K562 (cell line): ENCODE data around the gene ARHGEF12. TPM values are rescaled to one million over a fixed set of nuclear protein-coding genes. Genes with fewer than 3 reads are reported as not detected.

Experiments used
- ATAC-seq: fragments of 200-7000 bp; cut with Tn5 transposase; 3 replicates; pipeline ENCODE4 v1.9.1; 2020; ENCODE audit warnings: moderate library complexity
- BruUV-seq: library from RNA; stranded (reverse); fragments of 400-500 nt; replicated peaks from 2 replicates; lab custom pipeline; 2021; lab: Mats Ljungman, UMichigan
- CTCF ChIA-PET: fragments of 300-600 bp; formaldehyde crosslinking; extraction: SDS; loops from one replicate; lab custom pipeline; 2021; ENCODE audit warnings: low intra/inter-chr PET ratio; lab: Yijun Ruan, JAX
- POLR2A ChIA-PET: fragments of 300-600, 350-650 bp; sonication (Branson Sonifier 250); formaldehyde crosslinking; extraction: SDS; loops from one replicate; lab custom pipeline; 2021; ENCODE audit warnings: antibody characterized with exemption, inconsistent platforms; lab: Yijun Ruan, JAX
- DNase-seq, 4 experiments: peaks; one replicate each; pipeline versions ENCODE4 v3.0.0 to v3.0.0-alpha.2; 2011 to 2018; ENCODE audit warnings: low spot score in 3 of 4, mixed read lengths in 3 of 4; ENCODE audit errors: extremely low read depth in 1 of 4
- FAIRE-seq: peaks from 2 replicates; lab custom pipeline; 2011; peaks lifted over from hg19 to GRCh38; lab: Jason Lieb, UNC
- H2AFZ ChIP-seq: 2 replicates; pipeline ENCODE4 v1.6.0; 2011; ENCODE audit warnings: low read depth, low read length, control low read depth, inconsistent platforms
- H3K27ac ChIP-seq: fragments of 200-600 bp; 3 replicates; pipeline ENCODE4 v1.8.0; 2011; ENCODE audit warnings: low read depth, mild to moderate bottlenecking, control low read depth, inconsistent platforms, low read length, moderate library complexity, mixed read lengths; ENCODE audit errors: extremely low read depth
- H3K27me3 ChIP-seq, 2 experiments: fragments of 300-600 bp in 1 of 2; 2 replicates in 1 of 2; 3 replicates in 1 of 2; pipeline versions ENCODE4 v1.6.0 to v1.8.0; 2011; ENCODE audit warnings: inconsistent platforms in 2 of 2, low read length in 2 of 2, mild to moderate bottlenecking in 1 of 2, mixed read lengths in 1 of 2, moderate library complexity in 1 of 2; ENCODE audit not compliant: control insufficient read depth in 2 of 2, insufficient read depth in 2 of 2
- H3K36me3 ChIP-seq: fragments of 300-600 bp; 3 replicates; pipeline ENCODE4 v1.8.0; 2011; ENCODE audit warnings: mild to moderate bottlenecking, low read length, inconsistent platforms; ENCODE audit not compliant: control insufficient read depth, insufficient read depth
- H3K4me1 ChIP-seq, 2 experiments: fragments of 200-600 bp in 1 of 2; replicated peaks in 1 of 2; 2 replicates in 1 of 2; 3 replicates in 1 of 2; pipeline versions ENCODE4 v1.5.1 to v1.8.0; 2011; ENCODE audit warnings: inconsistent platforms in 2 of 2, low read length in 2 of 2, mild to moderate bottlenecking in 1 of 2, mixed read lengths in 1 of 2, moderate library complexity in 1 of 2; ENCODE audit not compliant: control insufficient read depth in 2 of 2, insufficient read depth in 2 of 2
- H3K4me2 ChIP-seq: 2 replicates; pipeline ENCODE4 v1.6.1; 2011; ENCODE audit warnings: low read length, control low read depth, inconsistent platforms, mixed read lengths; ENCODE audit not compliant: insufficient read depth
- H3K4me3 ChIP-seq: fragments of 200-600 bp; sonication (generic), shearing (Covaris generic); 2 replicates; pipeline ENCODE4 v1.5.1; 2016; ENCODE audit warnings: control low read depth, inconsistent platforms
- H3K79me2 ChIP-seq: fragments of 200-600 bp; 3 replicates; pipeline ENCODE4 v1.8.0; 2011; ENCODE audit warnings: low read length, inconsistent platforms; ENCODE audit not compliant: control insufficient read depth, insufficient read depth
- H3K9ac ChIP-seq, 2 experiments: 2 replicates each; pipeline versions ENCODE4 v1.6.0 to v1.6.1; 2011; ENCODE audit warnings: low read depth in 2 of 2, low read length in 2 of 2, control low read depth in 1 of 2, inconsistent platforms in 1 of 2, mild to moderate bottlenecking in 1 of 2, mixed read lengths in 1 of 2; ENCODE audit not compliant: insufficient read depth in 1 of 2
- H3K9me1 ChIP-seq: one replicate; pipeline ENCODE4 v1.6.0; 2011; ENCODE audit warnings: inconsistent platforms, mild to moderate bottlenecking, low read length, moderate library complexity; ENCODE audit not compliant: control insufficient read depth, insufficient read depth
- H3K9me3 ChIP-seq: replicated peaks from 2 replicates; pipeline ENCODE4 v1.5.1; 2011; ENCODE audit warnings: low read depth, low read length, inconsistent platforms; ENCODE audit not compliant: control insufficient read depth, insufficient read depth
- H4K20me1 ChIP-seq: replicated peaks from 2 replicates; pipeline ENCODE4 v1.6.1; 2011; ENCODE audit warnings: low read length, inconsistent platforms, mixed read lengths; ENCODE audit not compliant: control insufficient read depth, insufficient read depth
- DEAF1 ChIP-seq: fragments of 450-650 bp; formaldehyde crosslinking; IDR thresholded peaks from 2 replicates; pipeline ENCODE4 v1.4.0; 2020; ENCODE audit warnings: mild to moderate bottlenecking, moderate library complexity
- MBD1 ChIP-seq: fragments of 250-450 bp; sonication (Bioruptor Pico); IDR thresholded peaks from 2 replicates; pipeline ENCODE4 v1.8.0; 2022; ENCODE audit warnings: inconsistent platforms
- NR2C2 ChIP-seq, 2 experiments: fragments of 200-800 bp in 1 of 2; sonication (Bioruptor generic) in 1 of 2; sonication (generic) in 1 of 2; formaldehyde crosslinking in 1 of 2; IDR thresholded peaks; 2 replicates each; pipeline versions ENCODE4 v1.6.1 to v1.8.0; 2016 to 2022; ENCODE audit warnings: mild to moderate bottlenecking in 1 of 2, missing compliant biosample characterization in 1 of 2, missing genetic modification characterization in 1 of 2, missing genetic modification reagents in 1 of 2
- RBM25 ChIP-seq: fragments of 200-400 bp; formaldehyde crosslinking; IDR thresholded peaks from 2 replicates; pipeline ENCODE4 v1.6.1; 2018; ENCODE audit warnings: low read length, low read depth, moderate library complexity; ENCODE audit not compliant: severe bottlenecking
- SAFB2 ChIP-seq: fragments of 200-400 bp; formaldehyde crosslinking; IDR thresholded peaks from 2 replicates; pipeline ENCODE4 v1.6.1; 2018; ENCODE audit warnings: borderline replicate concordance, low read length, low read depth, moderate library complexity; ENCODE audit not compliant: severe bottlenecking
- TFE3 ChIP-seq: fragments of 450-650 bp; formaldehyde crosslinking; IDR thresholded peaks from 2 replicates; pipeline ENCODE4 v1.4.0; 2020; ENCODE audit warnings: mild to moderate bottlenecking, mixed read lengths
- ZFP36 ChIP-seq: fragments of 150-350 bp; IDR thresholded peaks from 2 replicates; pipeline ENCODE4 v1.6.1; 2018; ENCODE audit warnings: low read length, low read depth; ENCODE audit not compliant: partially characterized antibody
- WGBS: fragments of 100-300 bp; shearing (Covaris generic); methylation state at CpG from one replicate; pipeline ENCODE4 v1.1.6; 2016; ENCODE audit warnings: low coverage, mixed read lengths; ENCODE audit not compliant: insufficient coverage; ENCODE audit errors: missing lambda C conversion rate; 5-methylcytosine and 5-hydroxymethylcytosine counted together
- in situ Hi-C: fragments of 300-500 bp; cut with MboI; formaldehyde crosslinking; loops from 4 replicates; pipeline ENCODE4 v1.15.0; 2018; ENCODE audit warnings: inconsistent platforms, mixed read lengths
- intact Hi-C: fragments of 100-400 bp; cut with micrococcal nuclease; formaldehyde crosslinking; loops from 2 replicates; pipeline ENCODE4 v1.14.2; 2022
- polyA plus RNA-seq, 8 experiments: library from polyadenylated mRNA; depleted of rRNA in 4 of 8; stranded (reverse) in 5 of 8; unstranded in 3 of 8; fragments of >200 nt; fragmentation: Nextera tagmentation in 2 of 8; fragmentation: Illumina TruSeq in 1 of 8; extraction: Ambion mirVana in 2 of 8; extraction: Trizol in 1 of 8; gene quantifications; 2 replicates each; pipeline versions ENCODE4 v1.2.1 to v1.2.3, GENCODE V29; 2011 to 2014; ENCODE audit warnings: inconsistent platforms in 1 of 8, missing spikeins in 1 of 8
- total RNA-seq, 7 experiments: library from RNA; depleted of rRNA in 6 of 7; stranded (reverse); fragments of >200 nt in 6 of 7; fragmentation: Illumina TruSeq in 2 of 7; extraction: Trizol in 2 of 7; gene quantifications; 2 replicates each; pipeline versions ENCODE4 v1.2.1 to v1.2.3, GENCODE V29; 2011 to 2021; ENCODE audit warnings: low replicate concordance in 1 of 7

The ARHGEF12 gene
- total and polyA plus RNA-seq, 9 of the 15 experiments (the other 6 are each of a cell fraction or from before 2014, with no cell fraction given): 3.5 to 51.7 (median 29.5) TPM

GRCh38 chr11:120525261-120526171, 189.3 kb downstream of the ARHGEF12 start:
- DNase-seq (no peak), ATAC-seq (no peak), FAIRE-seq (no peak)
- no peak overlapping the region for H2AFZ ChIP-seq
- H3K9me1 ChIP-seq: no peaks in the 10 kb centered on the region
- WGBS: 1% methylated on average over 14 of the region's 16 CpGs
- no peak overlapping the region for H3K9ac ChIP-seq
- ChIA-PET CTCF (no interaction called here), POLR2A (interaction anchor here (0.6 kb wide), 1 partner anchor 613 kb away, joined by 3 read pairs; no protein-coding TSS in a partner anchor)
- no TSS peak for BruUV-seq
- H3K27me3 ChIP-seq: peaks cover 45 to 87% of the 10 kb centered on the region in 2 experiments; a peak in 4 of 5 replicates
- TF ChIP-seq DEAF1 (CRISPR knock-in tag) (no peak), ZFP36 (peak; percentile 14), RBM25 (peak; percentile 65), SAFB2 (no peak), NR2C2 (CRISPR knock-in tag; IDR thresholded peaks at IDR 0.05) (no peak), NR2C2 (tag; IDR thresholded peaks at IDR 0.05) (no peak), MBD1 (CRISPR knock-in tag) (no peak), TFE3 (peak; percentile 49)
- H3K27ac ChIP-seq: no peak overlapping the region
- H4K20me1 ChIP-seq: peaks cover 19% of the 10 kb centered on the region
- in situ Hi-C loops (loop anchor here (10.0 kb wide), 1 partner anchor 1069 kb away; no protein-coding TSS in a partner anchor), intact Hi-C loops (no loop called here)
- no peaks in the 10 kb centered on the region for H3K79me2 ChIP-seq
- no peak overlapping the region for H3K4me2 ChIP-seq
- H3K36me3 ChIP-seq: no peaks in the 10 kb centered on the region
- H3K9me3 ChIP-seq: no peaks in the 10 kb centered on the region
- H3K4me3 ChIP-seq: no peak overlapping the region
- H3K4me1 ChIP-seq: no peaks in the 10 kb centered on the region
